HepG2 (cell line): ENCODE results near the gene JMJD1C. TPM values are rescaled to one million over a fixed set of nuclear protein-coding genes. Genes with fewer than 3 reads are reported as not detected.
A peak's percentile ranks its signal among the peaks of the same experiment; 100 is the strongest.

ENCODE experiments used
- AHR ChIP-seq: IDR thresholded peaks from 2 replicates; pipeline ENCODE4 v1.6.1; 2018; ENCODE audit warnings: missing genetic modification reagents, missing compliant biosample characterization
- FOXA3 ChIP-seq: IDR thresholded peaks from 2 replicates; pipeline ENCODE4 v1.6.1; 2016; ENCODE audit warnings: missing genetic modification reagents, missing compliant biosample characterization
- FOXP1 ChIP-seq, 2 experiments: fragments of 450-650 bp in 1 of 2; IDR thresholded peaks; 2 replicates each; pipeline ENCODE4 v1.6.1; 2017 to 2018; ENCODE audit warnings: antibody characterized with exemption in 1 of 2
- HBP1 ChIP-seq: IDR thresholded peaks from 2 replicates; pipeline ENCODE4 v1.6.1; 2016; ENCODE audit warnings: low read depth, control low read depth
- JDP2 ChIP-seq: sonication (generic); formaldehyde crosslinking; IDR thresholded peaks from 2 replicates; pipeline ENCODE4 v1.8.1; 2022; ENCODE audit warnings: missing genetic modification reagents, borderline replicate concordance
- NFKBIZ ChIP-seq: IDR thresholded peaks from 2 replicates; pipeline ENCODE4 v1.6.1; 2018; ENCODE audit warnings: missing genetic modification reagents, missing compliant biosample characterization
- POLR2A ChIP-seq, 2 experiments: IDR thresholded peaks; 2 replicates each; pipeline ENCODE4 v1.6.1; 2011; ENCODE audit warnings: low read depth in 2 of 2, low read length in 2 of 2, mild to moderate bottlenecking in 1 of 2, moderate library complexity in 1 of 2; ENCODE audit not compliant: insufficient read depth in 1 of 2
- RAD21 ChIP-seq: fragments of 450-650 bp; formaldehyde crosslinking; IDR thresholded peaks from 2 replicates; pipeline ENCODE4 v1.5.0; 2020; ENCODE audit warnings: mild to moderate bottlenecking
- SIX1 ChIP-seq: sonication (generic); formaldehyde crosslinking; IDR thresholded peaks from 2 replicates; pipeline ENCODE4 v1.4.0; 2020; ENCODE audit warnings: missing genetic modification reagents, borderline replicate concordance
- SRF ChIP-seq: IDR thresholded peaks from 2 replicates; pipeline ENCODE4 v1.6.1; 2011; ENCODE audit warnings: mild to moderate bottlenecking, low read depth, low read length, moderate library complexity
- SSRP1 ChIP-seq: IDR thresholded peaks from 2 replicates; pipeline ENCODE4 v1.6.1; 2016; ENCODE audit warnings: control low read depth
- STAG1 ChIP-seq: sonication (generic); formaldehyde crosslinking; IDR thresholded peaks from 2 replicates; pipeline ENCODE4 v1.4.0; 2020; ENCODE audit warnings: missing genetic modification reagents
- TOE1 ChIP-seq: sonication (generic); formaldehyde crosslinking; IDR thresholded peaks from 2 replicates; pipeline ENCODE4 v1.4.0; 2020; ENCODE audit warnings: mild to moderate bottlenecking, missing genetic modification reagents
- U2AF2 ChIP-seq: fragments of 200-400 bp; formaldehyde crosslinking; IDR thresholded peaks from 2 replicates; pipeline ENCODE4 v1.6.1; 2017; ENCODE audit warnings: low read depth, mild to moderate bottlenecking, low read length
- ZBTB39 ChIP-seq: sonication (generic); formaldehyde crosslinking; IDR thresholded peaks from 2 replicates; pipeline ENCODE4 v1.5.0; 2020; ENCODE audit warnings: missing genetic modification reagents
- ZNF281 ChIP-seq: sonication (generic); formaldehyde crosslinking; IDR thresholded peaks from 2 replicates; pipeline ENCODE4 v1.4.0; 2020; ENCODE audit warnings: missing genetic modification reagents, borderline replicate concordance
- ZNF383 ChIP-seq: sonication (generic); formaldehyde crosslinking; IDR thresholded peaks from 2 replicates; pipeline ENCODE4 v1.4.0; 2020; ENCODE audit warnings: missing genetic modification reagents, mild to moderate bottlenecking, borderline replicate concordance
- ZNF609 ChIP-seq: sonication (generic); formaldehyde crosslinking; IDR thresholded peaks from 2 replicates; pipeline ENCODE4 v1.4.0; 2020; ENCODE audit warnings: mild to moderate bottlenecking, missing genetic modification reagents, borderline replicate concordance
- ZNF775 ChIP-seq: sonication (generic); formaldehyde crosslinking; IDR thresholded peaks from 2 replicates; pipeline ENCODE4 v1.4.0; 2020; ENCODE audit warnings: missing genetic modification reagents, mild to moderate bottlenecking, moderate library complexity, borderline replicate concordance
- polyA plus RNA-seq, 8 experiments: library from polyadenylated mRNA; depleted of rRNA in 3 of 8; stranded (reverse) in 7 of 8; unstranded in 1 of 8; fragments of >200 nt; fragmentation: Illumina TruSeq in 4 of 8; extraction: Trizol in 4 of 8; gene quantifications; 2 replicates each; pipeline versions ENCODE4 v1.2.1 to v1.2.3, GENCODE V29; 2011 to 2016; ENCODE audit warnings: low read depth in 4 of 8, missing spikeins in 1 of 8, mixed read lengths in 1 of 8; ENCODE audit not compliant: insufficient read depth in 1 of 8
- total RNA-seq, 5 experiments: library from RNA; depleted of rRNA; stranded (reverse); fragments of >200 nt; fragmentation: Illumina TruSeq; extraction: Trizol; gene quantifications; 2 replicates each; pipeline ENCODE4 v1.2.3, GENCODE V29; 2016; ENCODE audit warnings: low read depth in 1 of 5

Gene JMJD1C
- total and polyA plus RNA-seq, 2 of the 13 experiments (the other 11 are each of a cell fraction or from before 2014, with no cell fraction given), result 42.3 to 42.7 TPM

- TF ChIP-seq ZNF281 (CRISPR knock-in tag) (0 out of 2 replicates have a peak, but pooled peaks have one; percentile 32), ZNF383 (no peak), SRF (no peak), U2AF2 (no peak), FOXA3 (CRISPR knock-in tag) (peak; percentile 67), TOE1 (CRISPR knock-in tag) (no peak), NFKBIZ (no peak), JDP2 (no peak), ZBTB39 (peak; percentile 65; the same call in 1 of the 2 replicates), ZNF609 (CRISPR knock-in tag) (no peak), SIX1 (CRISPR knock-in tag) (peak; percentile 61; the same call in 1 of the 2 replicates), RAD21 (CRISPR knock-in tag) (no peak), ZNF775 (no peak), POLR2A (IDR thresholded peaks at IDR 0.05; ENCODE audit: insufficient read depth in 1 of 2, low read depth in 2 of 2, low read length in 2 of 2) (peak; percentile 84 to 96), AHR (CRISPR knock-in tag) (no peak), FOXP1 (IDR thresholded peaks at IDR 0.05) (no peak), FOXP1 (CRISPR knock-in tag; IDR thresholded peaks at IDR 0.05) (peak; percentile 51; the same call in 1 of the 2 replicates), STAG1 (CRISPR knock-in tag) (no peak; the same call in 1 of the 2 replicates), HBP1 (CRISPR knock-in tag) (peak; percentile 94; the same call in 1 of the 2 replicates), SSRP1 (CRISPR knock-in tag) (peak; percentile 30; the same call in 1 of the 2 replicates)
Observed at GRCh38 chr10:63268798-63269503, 196.8 kb downstream of the JMJD1C start (continued).
